Neural cell (in vitro differentiated cells): Measurements from ENCODE around the gene RAD51B. TPM values are rescaled to one million over a fixed set of nuclear protein-coding genes. Genes with fewer than 3 reads are reported as not detected.

ENCODE experiments used
- H2AFZ ChIP-seq: fragments of 200-600, 300-800 bp; sonication (generic), shearing (Covaris generic); 2 replicates; pipeline ENCODE4 v1.6.0; 2014; ENCODE audit warnings: low read depth, mild to moderate bottlenecking, antibody characterized with exemption, low read length, moderate library complexity
- H3F3A ChIP-seq: fragments of 200-600 bp; shearing (Covaris generic); 2 replicates; pipeline ENCODE4 v1.6.1; 2016; ENCODE audit warnings: mild to moderate bottlenecking, moderate library complexity, mixed read lengths, antibody characterized with exemption, low read length; ENCODE audit not compliant: insufficient read depth, poor library complexity, severe bottlenecking
- H3K27ac ChIP-seq: fragments of 200-600, 300-800 bp; sonication (generic), shearing (Covaris generic); 2 replicates; pipeline ENCODE4 v1.5.1; 2014; ENCODE audit warnings: mild to moderate bottlenecking, low read length, moderate library complexity
- H3K27me3 ChIP-seq: fragments of 300-800, 200-600 bp; sonication (generic), shearing (Covaris generic); 2 replicates; pipeline ENCODE4 v1.6.0; 2014; ENCODE audit warnings: mild to moderate bottlenecking, low read depth, low read length, moderate library complexity; ENCODE audit not compliant: insufficient read depth
- H3K36me3 ChIP-seq: fragments of 300-800, 200-600 bp; sonication (generic), shearing (Covaris generic); 2 replicates; pipeline ENCODE4 v1.5.1; 2014; ENCODE audit warnings: mild to moderate bottlenecking, antibody characterized with exemption, low read length, moderate library complexity; ENCODE audit not compliant: insufficient read depth
- H3K4me2 ChIP-seq: fragments of 300-800, 200-600 bp; sonication (generic), shearing (Covaris generic); 2 replicates; pipeline ENCODE4 v1.6.0; 2014; ENCODE audit warnings: mild to moderate bottlenecking, low read length
- H3K4me3 ChIP-seq: fragments of 300-800, 200-600 bp; sonication (generic), shearing (Covaris generic); 2 replicates; pipeline ENCODE4 v1.5.1; 2014; ENCODE audit warnings: mild to moderate bottlenecking, low read length, moderate library complexity
- H3K79me2 ChIP-seq: fragments of 200-600 bp; shearing (Covaris generic); replicated peaks from 2 replicates; pipeline ENCODE4 v1.6.0; 2014; ENCODE audit warnings: mild to moderate bottlenecking, low read length, moderate library complexity; ENCODE audit not compliant: insufficient read depth
- H3K9ac ChIP-seq: fragments of 300-800, 200-600 bp; sonication (generic), shearing (Covaris generic); 2 replicates; pipeline ENCODE4 v1.6.1; 2016; ENCODE audit warnings: mild to moderate bottlenecking, low read length, mixed read lengths
- H3K9me2 ChIP-seq: fragments of 200-600 bp; shearing (Covaris generic); 2 replicates; pipeline ENCODE4 v1.6.1; 2016; ENCODE audit warnings: mild to moderate bottlenecking, low read length, mixed read lengths; ENCODE audit not compliant: insufficient read depth
- H3K9me3 ChIP-seq: fragments of 200-600, 300-800 bp; sonication (generic), shearing (Covaris generic); 2 replicates; pipeline ENCODE4 v1.6.1; 2016; ENCODE audit warnings: mild to moderate bottlenecking, mixed run types, low read length, moderate library complexity, mixed read lengths
- H4K20me1 ChIP-seq: fragments of 200-600 bp; shearing (Covaris generic); 2 replicates; pipeline ENCODE4 v1.6.1; 2016; ENCODE audit warnings: mild to moderate bottlenecking, mixed run types; ENCODE audit not compliant: insufficient read depth
- EP300 ChIP-seq: fragments of 450-650 bp; conservative IDR thresholded peaks from 2 replicates; pipeline ENCODE4 v1.6.1; 2014; ENCODE audit warnings: antibody characterized with exemption, mild to moderate bottlenecking, moderate library complexity; ENCODE audit not compliant: poor library complexity, severe bottlenecking
- EZH2 ChIP-seq: fragments of 200-600, 300-800 bp; shearing (Covaris generic), sonication (generic); IDR thresholded peaks from 2 replicates; pipeline ENCODE4 v1.6.1; 2014; ENCODE audit warnings: antibody characterized with exemption, low read length, borderline replicate concordance, mild to moderate bottlenecking; ENCODE audit not compliant: insufficient read depth, poor library complexity, severe bottlenecking
- MXI1 ChIP-seq: fragments of 450-650 bp; conservative IDR thresholded peaks from 2 replicates; pipeline ENCODE4 v1.6.1; 2014; ENCODE audit warnings: antibody characterized with exemption, mild to moderate bottlenecking; ENCODE audit not compliant: poor library complexity, severe bottlenecking
- POLR2AphosphoS5 ChIP-seq: IDR thresholded peaks from 2 replicates; pipeline ENCODE4 v1.6.1; 2012
- RAD21 ChIP-seq: fragments of 450-650 bp; conservative IDR thresholded peaks from 2 replicates; pipeline ENCODE4 v1.6.1; 2014; ENCODE audit warnings: antibody characterized with exemption, mild to moderate bottlenecking, moderate library complexity
- SMC3 ChIP-seq: fragments of 450-650 bp; conservative IDR thresholded peaks from 2 replicates; pipeline ENCODE4 v1.6.1; 2014; ENCODE audit warnings: antibody characterized with exemption, mild to moderate bottlenecking, moderate library complexity; ENCODE audit not compliant: poor library complexity
- TAF1 ChIP-seq: IDR thresholded peaks from 2 replicates; pipeline ENCODE4 v1.6.1; 2012; ENCODE audit warnings: low read depth
- polyA plus RNA-seq: library from polyadenylated mRNA; depleted of rRNA; stranded (reverse); fragments of >200 nt; gene quantifications from 2 replicates; pipeline ENCODE4 v1.2.3, GENCODE V29; 2014
- TF ChIP-seq, protein P1 (sequence below): fragments of 450-650 bp; IDR thresholded peaks from 2 replicates; pipeline ENCODE4 v1.5.1; 2014; ENCODE audit warnings: antibody characterized with exemption, mild to moderate bottlenecking, moderate library complexity; ENCODE audit not compliant: poor library complexity, severe bottlenecking
- TF ChIP-seq, protein P2 (sequence below): IDR thresholded peaks from 2 replicates; pipeline ENCODE4 v1.6.1; 2012; ENCODE audit warnings: borderline replicate concordance

Gene RAD51B
- polyA plus RNA-seq, 1 donor from 2014 or later = 3.1 TPM

GRCh38 chr14:68644101-68644500, 824.5 kb downstream of the RAD51B start:
- no peaks in the 10 kb centered on the region for H3K27me3 ChIP-seq
- H2AFZ ChIP-seq = no peak overlapping the region
- H3K4me3 ChIP-seq = no peak overlapping the region
- H3K4me2 ChIP-seq = no peak overlapping the region
- H3K27ac ChIP-seq = no peak overlapping the region
- H4K20me1 ChIP-seq = no peaks in the 10 kb centered on the region
- no peaks in the 10 kb centered on the region for H3F3A ChIP-seq
- peaks cover 7% of the 10 kb centered on the region for H3K9me3 ChIP-seq
- H3K9me2 ChIP-seq = no peaks in the 10 kb centered on the region
- H3K79me2 ChIP-seq = no peaks in the 10 kb centered on the region
- H3K36me3 ChIP-seq = no peaks in the 10 kb centered on the region
- no peak overlapping the region for H3K9ac ChIP-seq
- no peak for TF ChIP-seq SMC3
- TF ChIP-seq RAD21 = no peak
- no peak for TF ChIP-seq EZH2
- TF ChIP-seq, protein P1, sequence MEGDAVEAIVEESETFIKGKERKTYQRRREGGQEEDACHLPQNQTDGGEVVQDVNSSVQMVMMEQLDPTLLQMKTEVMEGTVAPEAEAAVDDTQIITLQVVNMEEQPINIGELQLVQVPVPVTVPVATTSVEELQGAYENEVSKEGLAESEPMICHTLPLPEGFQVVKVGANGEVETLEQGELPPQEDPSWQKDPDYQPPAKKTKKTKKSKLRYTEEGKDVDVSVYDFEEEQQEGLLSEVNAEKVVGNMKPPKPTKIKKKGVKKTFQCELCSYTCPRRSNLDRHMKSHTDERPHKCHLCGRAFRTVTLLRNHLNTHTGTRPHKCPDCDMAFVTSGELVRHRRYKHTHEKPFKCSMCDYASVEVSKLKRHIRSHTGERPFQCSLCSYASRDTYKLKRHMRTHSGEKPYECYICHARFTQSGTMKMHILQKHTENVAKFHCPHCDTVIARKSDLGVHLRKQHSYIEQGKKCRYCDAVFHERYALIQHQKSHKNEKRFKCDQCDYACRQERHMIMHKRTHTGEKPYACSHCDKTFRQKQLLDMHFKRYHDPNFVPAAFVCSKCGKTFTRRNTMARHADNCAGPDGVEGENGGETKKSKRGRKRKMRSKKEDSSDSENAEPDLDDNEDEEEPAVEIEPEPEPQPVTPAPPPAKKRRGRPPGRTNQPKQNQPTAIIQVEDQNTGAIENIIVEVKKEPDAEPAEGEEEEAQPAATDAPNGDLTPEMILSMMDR = no peak
- TF ChIP-seq MXI1 = no peak
- TF ChIP-seq TAF1 = no peak
- TF ChIP-seq, protein P2, sequence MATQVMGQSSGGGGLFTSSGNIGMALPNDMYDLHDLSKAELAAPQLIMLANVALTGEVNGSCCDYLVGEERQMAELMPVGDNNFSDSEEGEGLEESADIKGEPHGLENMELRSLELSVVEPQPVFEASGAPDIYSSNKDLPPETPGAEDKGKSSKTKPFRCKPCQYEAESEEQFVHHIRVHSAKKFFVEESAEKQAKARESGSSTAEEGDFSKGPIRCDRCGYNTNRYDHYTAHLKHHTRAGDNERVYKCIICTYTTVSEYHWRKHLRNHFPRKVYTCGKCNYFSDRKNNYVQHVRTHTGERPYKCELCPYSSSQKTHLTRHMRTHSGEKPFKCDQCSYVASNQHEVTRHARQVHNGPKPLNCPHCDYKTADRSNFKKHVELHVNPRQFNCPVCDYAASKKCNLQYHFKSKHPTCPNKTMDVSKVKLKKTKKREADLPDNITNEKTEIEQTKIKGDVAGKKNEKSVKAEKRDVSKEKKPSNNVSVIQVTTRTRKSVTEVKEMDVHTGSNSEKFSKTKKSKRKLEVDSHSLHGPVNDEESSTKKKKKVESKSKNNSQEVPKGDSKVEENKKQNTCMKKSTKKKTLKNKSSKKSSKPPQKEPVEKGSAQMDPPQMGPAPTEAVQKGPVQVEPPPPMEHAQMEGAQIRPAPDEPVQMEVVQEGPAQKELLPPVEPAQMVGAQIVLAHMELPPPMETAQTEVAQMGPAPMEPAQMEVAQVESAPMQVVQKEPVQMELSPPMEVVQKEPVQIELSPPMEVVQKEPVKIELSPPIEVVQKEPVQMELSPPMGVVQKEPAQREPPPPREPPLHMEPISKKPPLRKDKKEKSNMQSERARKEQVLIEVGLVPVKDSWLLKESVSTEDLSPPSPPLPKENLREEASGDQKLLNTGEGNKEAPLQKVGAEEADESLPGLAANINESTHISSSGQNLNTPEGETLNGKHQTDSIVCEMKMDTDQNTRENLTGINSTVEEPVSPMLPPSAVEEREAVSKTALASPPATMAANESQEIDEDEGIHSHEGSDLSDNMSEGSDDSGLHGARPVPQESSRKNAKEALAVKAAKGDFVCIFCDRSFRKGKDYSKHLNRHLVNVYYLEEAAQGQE = no peak

GRCh38 chr14:68645371-68645770, 825.8 kb downstream of the RAD51B start:
- Histone ChIP-seq H3K27ac (no peak overlapping the region), H3K36me3 (no peaks in the 10 kb centered on the region), H3K9ac (no peak overlapping the region), H4K20me1 (no peaks in the 10 kb centered on the region), H3K79me2 (no peaks in the 10 kb centered on the region), H3K27me3 (no peaks in the 10 kb centered on the region), H3K4me3 (no peak overlapping the region), H3K9me2 (no peaks in the 10 kb centered on the region), H3K4me2 (no peak overlapping the region), H2AFZ (no peak overlapping the region), H3K9me3 (peaks cover 7% of the 10 kb centered on the region), H3F3A (no peaks in the 10 kb centered on the region)
- TF ChIP-seq SMC3 (no peak), EP300 (no peak), RAD21 (no peak), TAF1 (no peak), POLR2AphosphoS5 (no peak), EZH2 (no peak)
- TF ChIP-seq, protein P2 = no peak
- TF ChIP-seq, protein P1 = no peak
